Measurements from ENCODE around the gene NAALADL2. TPM values are rescaled to one million over a fixed set of nuclear protein-coding genes. Genes with fewer than 3 reads are reported as not detected.

NAALADL2 gene
- total RNA-seq, 1 experiment from 2014 or later: 2.7 TPM

DNA sequence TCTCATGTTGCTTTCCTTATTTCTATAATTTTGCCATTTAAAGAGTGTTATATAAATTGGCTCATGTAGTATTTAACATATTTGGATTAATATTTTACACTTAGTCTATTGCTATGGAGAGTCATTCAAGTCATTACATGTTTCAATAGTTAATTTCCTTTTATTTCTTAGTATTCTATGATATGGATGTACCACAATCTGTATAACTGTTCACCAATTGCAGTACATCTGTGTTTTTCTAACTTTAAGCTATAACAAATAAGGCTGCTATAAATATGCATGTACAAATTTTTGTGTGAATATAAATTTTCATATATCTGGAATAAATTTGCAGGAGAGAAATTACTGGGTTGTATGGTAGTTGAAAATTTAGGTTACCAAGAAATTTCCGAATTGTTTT, 993.4 kb downstream of the NAALADL2 start:
- intact Hi-C loops (cut with micrococcal nuclease; ENCODE audit: unreplicated experiment): no loop called here
- TF ChIP-seq SIN3A (IDR thresholded peaks at IDR 0.05; ENCODE audit: borderline replicate concordance, insufficient read depth, low read depth, low read length) (no peak), POLR2AphosphoS5 (IDR thresholded peaks at IDR 0.05; ENCODE audit: low read depth, low read length) (no peak), TCF7L2 (IDR thresholded peaks at IDR 0.05; ENCODE audit: low read depth, low read length) (no peak)
- TF ChIP-seq, protein P1, sequence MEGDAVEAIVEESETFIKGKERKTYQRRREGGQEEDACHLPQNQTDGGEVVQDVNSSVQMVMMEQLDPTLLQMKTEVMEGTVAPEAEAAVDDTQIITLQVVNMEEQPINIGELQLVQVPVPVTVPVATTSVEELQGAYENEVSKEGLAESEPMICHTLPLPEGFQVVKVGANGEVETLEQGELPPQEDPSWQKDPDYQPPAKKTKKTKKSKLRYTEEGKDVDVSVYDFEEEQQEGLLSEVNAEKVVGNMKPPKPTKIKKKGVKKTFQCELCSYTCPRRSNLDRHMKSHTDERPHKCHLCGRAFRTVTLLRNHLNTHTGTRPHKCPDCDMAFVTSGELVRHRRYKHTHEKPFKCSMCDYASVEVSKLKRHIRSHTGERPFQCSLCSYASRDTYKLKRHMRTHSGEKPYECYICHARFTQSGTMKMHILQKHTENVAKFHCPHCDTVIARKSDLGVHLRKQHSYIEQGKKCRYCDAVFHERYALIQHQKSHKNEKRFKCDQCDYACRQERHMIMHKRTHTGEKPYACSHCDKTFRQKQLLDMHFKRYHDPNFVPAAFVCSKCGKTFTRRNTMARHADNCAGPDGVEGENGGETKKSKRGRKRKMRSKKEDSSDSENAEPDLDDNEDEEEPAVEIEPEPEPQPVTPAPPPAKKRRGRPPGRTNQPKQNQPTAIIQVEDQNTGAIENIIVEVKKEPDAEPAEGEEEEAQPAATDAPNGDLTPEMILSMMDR (IDR thresholded peaks at IDR 0.05): no peak
- TF ChIP-seq, protein P2, sequence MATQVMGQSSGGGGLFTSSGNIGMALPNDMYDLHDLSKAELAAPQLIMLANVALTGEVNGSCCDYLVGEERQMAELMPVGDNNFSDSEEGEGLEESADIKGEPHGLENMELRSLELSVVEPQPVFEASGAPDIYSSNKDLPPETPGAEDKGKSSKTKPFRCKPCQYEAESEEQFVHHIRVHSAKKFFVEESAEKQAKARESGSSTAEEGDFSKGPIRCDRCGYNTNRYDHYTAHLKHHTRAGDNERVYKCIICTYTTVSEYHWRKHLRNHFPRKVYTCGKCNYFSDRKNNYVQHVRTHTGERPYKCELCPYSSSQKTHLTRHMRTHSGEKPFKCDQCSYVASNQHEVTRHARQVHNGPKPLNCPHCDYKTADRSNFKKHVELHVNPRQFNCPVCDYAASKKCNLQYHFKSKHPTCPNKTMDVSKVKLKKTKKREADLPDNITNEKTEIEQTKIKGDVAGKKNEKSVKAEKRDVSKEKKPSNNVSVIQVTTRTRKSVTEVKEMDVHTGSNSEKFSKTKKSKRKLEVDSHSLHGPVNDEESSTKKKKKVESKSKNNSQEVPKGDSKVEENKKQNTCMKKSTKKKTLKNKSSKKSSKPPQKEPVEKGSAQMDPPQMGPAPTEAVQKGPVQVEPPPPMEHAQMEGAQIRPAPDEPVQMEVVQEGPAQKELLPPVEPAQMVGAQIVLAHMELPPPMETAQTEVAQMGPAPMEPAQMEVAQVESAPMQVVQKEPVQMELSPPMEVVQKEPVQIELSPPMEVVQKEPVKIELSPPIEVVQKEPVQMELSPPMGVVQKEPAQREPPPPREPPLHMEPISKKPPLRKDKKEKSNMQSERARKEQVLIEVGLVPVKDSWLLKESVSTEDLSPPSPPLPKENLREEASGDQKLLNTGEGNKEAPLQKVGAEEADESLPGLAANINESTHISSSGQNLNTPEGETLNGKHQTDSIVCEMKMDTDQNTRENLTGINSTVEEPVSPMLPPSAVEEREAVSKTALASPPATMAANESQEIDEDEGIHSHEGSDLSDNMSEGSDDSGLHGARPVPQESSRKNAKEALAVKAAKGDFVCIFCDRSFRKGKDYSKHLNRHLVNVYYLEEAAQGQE (IDR thresholded peaks at IDR 0.05; ENCODE audit: insufficient read depth in 1 of 2, low read depth in 2 of 2, low read length in 1 of 2): no peak
- H3K27ac ChIP-seq (ENCODE audit: low read length): no peak overlapping the region
- DNase-seq (ENCODE audit: low read depth, low spot score) (no peak), ATAC-seq (no peak)
- CTCF ChIA-PET: no interaction called here
- POLR2A ChIA-PET: no interaction called here
- H3K9me3 ChIP-seq (ENCODE audit: control insufficient read depth, insufficient read depth, low read depth, low read length): no peaks in the 10 kb centered on the region
- no peaks in the 10 kb centered on the region for H3K36me3 ChIP-seq (ENCODE audit: control insufficient read depth, insufficient read depth, low read length)
- H3K4me3 ChIP-seq (ENCODE audit: low read depth in 2 of 2, low read length in 2 of 2): no peak overlapping the region
- BruUV-seq (replicated peaks): no TSS peak
- H3K4me1 ChIP-seq (ENCODE audit: control insufficient read depth, insufficient read depth, low read length): no peaks in the 10 kb centered on the region
- H3K27me3 ChIP-seq (ENCODE audit: control insufficient read depth, insufficient read depth, low read length): no peaks in the 10 kb centered on the region
- in situ Hi-C loops (cut with HindIII; ENCODE audit: low pct_unique_long_range_greater_than_20kb, low sequenced_read_pairs): no loop called here

- ChIA-PET CTCF (no interaction called here), POLR2A (no interaction called here)
These were observed 998.6 kb downstream of the NAALADL2 start for GRCh38 chr3:175857666-175858270.

More at GRCh38 chr3:175857666-175858270, 998.6 kb downstream of the NAALADL2 start:
- no peaks in the 10 kb centered on the region for H3K9me3 ChIP-seq (ENCODE audit: control insufficient read depth, insufficient read depth, low read depth, low read length)
- ATAC-seq (no peak), DNase-seq (ENCODE audit: low read depth, low spot score) (no peak)
- intact Hi-C loops (cut with micrococcal nuclease; ENCODE audit: unreplicated experiment) (no loop called here), in situ Hi-C loops (cut with HindIII; ENCODE audit: low pct_unique_long_range_greater_than_20kb, low sequenced_read_pairs) (no loop called here)
- no peak overlapping the region for H3K27ac ChIP-seq (ENCODE audit: low read length)
- H3K4me1 ChIP-seq (ENCODE audit: control insufficient read depth, insufficient read depth, low read length): no peaks in the 10 kb centered on the region
- H3K27me3 ChIP-seq (ENCODE audit: control insufficient read depth, insufficient read depth, low read length): no peaks in the 10 kb centered on the region
- no TSS peak for BruUV-seq (replicated peaks)
- TF ChIP-seq, protein P1 (IDR thresholded peaks at IDR 0.05): no peak
- TF ChIP-seq TCF7L2 (IDR thresholded peaks at IDR 0.05; ENCODE audit: low read depth, low read length) (no peak), POLR2AphosphoS5 (IDR thresholded peaks at IDR 0.05; ENCODE audit: low read depth, low read length) (no peak), SIN3A (IDR thresholded peaks at IDR 0.05; ENCODE audit: borderline replicate concordance, insufficient read depth, low read depth, low read length) (no peak)
- TF ChIP-seq, protein P2 (IDR thresholded peaks at IDR 0.05; ENCODE audit: insufficient read depth in 1 of 2, low read depth in 2 of 2, low read length in 1 of 2): no peak
- H3K4me3 ChIP-seq (ENCODE audit: low read depth in 2 of 2, low read length in 2 of 2): no peak overlapping the region
- no peaks in the 10 kb centered on the region for H3K36me3 ChIP-seq (ENCODE audit: control insufficient read depth, insufficient read depth, low read length)
